CD4-positive, CD25-positive, alpha-beta regulatory T cell (primary cell): Measurements from ENCODE around the gene PMFBP1. TPM values are rescaled to one million over a fixed set of nuclear protein-coding genes. Genes with fewer than 3 reads are reported as not detected.

Source experiments
- ATAC-seq, 2 donors: fragments of 150-1000 bp; cut with Tn5 transposase; one replicate each; pipeline ENCODE4 v1.10.0; 2021; ENCODE audit warnings: low read depth in 2 of 2, moderate number of reproducible peaks in 2 of 2, moderate library complexity in 1 of 2
- DNase-seq, 3 donors: peaks; one replicate each; pipeline versions ENCODE4 v3.0.0 to v3.0.0-alpha.2; 2012 to 2022; ENCODE audit warnings: mixed read lengths in 1 of 3
- H3K27ac ChIP-seq: one replicate; pipeline ENCODE4 v1.7.0; 2013; ENCODE audit warnings: mild to moderate bottlenecking, low read length; ENCODE audit not compliant: insufficient read depth, poor library complexity, severe bottlenecking
- H3K27me3 ChIP-seq: one replicate; pipeline ENCODE4 v1.7.0; 2013; ENCODE audit warnings: low read length; ENCODE audit not compliant: control insufficient read depth, insufficient read depth
- H3K36me3 ChIP-seq: one replicate; pipeline ENCODE4 v1.7.0; 2013; ENCODE audit warnings: mild to moderate bottlenecking, low read length, moderate library complexity; ENCODE audit not compliant: control insufficient read depth, insufficient read depth
- H3K4me1 ChIP-seq: 2 replicates; pipeline ENCODE4 v1.7.0; 2013; ENCODE audit warnings: mild to moderate bottlenecking, low read length; ENCODE audit not compliant: insufficient read depth, control insufficient read depth, poor library complexity, severe bottlenecking
- H3K4me3 ChIP-seq: one replicate; pipeline ENCODE4 v1.7.0; 2013; ENCODE audit warnings: low read depth, mild to moderate bottlenecking, low read length, moderate library complexity
- H3K9me3 ChIP-seq, 2 experiments: 1 replicate in 1 of 2; 2 replicates in 1 of 2; pipeline ENCODE4 v1.7.0; 2013; ENCODE audit warnings: low read length in 2 of 2, mild to moderate bottlenecking in 1 of 2, moderate library complexity in 1 of 2; ENCODE audit not compliant: control insufficient read depth in 2 of 2
- H3K27ac Mint-ChIP-seq, 3 donors: one replicate each; pipeline ENCODE4 v1.8.0; 2020 to 2022; ENCODE audit warnings: mild to moderate bottlenecking in 3 of 3, mixed read lengths in 3 of 3, moderate library complexity in 2 of 3
- H3K27me3 Mint-ChIP-seq: one replicate; pipeline ENCODE4 v1.8.0; 2022; ENCODE audit warnings: mild to moderate bottlenecking, mixed read lengths
- H3K36me3 Mint-ChIP-seq: one replicate; pipeline ENCODE4 v1.8.0; 2020; ENCODE audit warnings: mixed read lengths
- H3K4me1 Mint-ChIP-seq, 4 donors: one replicate each; pipeline ENCODE4 v1.8.0; 2020 to 2022; ENCODE audit warnings: mixed read lengths in 4 of 4, mild to moderate bottlenecking in 1 of 4
- H3K4me3 Mint-ChIP-seq, 4 donors: one replicate each; pipeline ENCODE4 v1.8.0; 2020 to 2022; ENCODE audit warnings: mild to moderate bottlenecking in 4 of 4, mixed read lengths in 4 of 4, moderate library complexity in 3 of 4
- H3K9me3 Mint-ChIP-seq, 7 donors: one replicate each; pipeline ENCODE4 v1.8.0; 2020 to 2022; ENCODE audit warnings: mixed read lengths in 7 of 7, mild to moderate bottlenecking in 3 of 7, moderate library complexity in 2 of 7
- polyA plus RNA-seq, 4 donors: library from polyadenylated mRNA; unstranded; fragments of 300-500 nt; fragmentation: Illumina TruSeq; gene quantifications; one replicate each; pipeline ENCODE4 v1.2.3, GENCODE V29; 2021
- total RNA-seq: library from RNA; stranded (reverse); gene quantifications from one replicate; pipeline ENCODE4 v1.2.3, GENCODE V29; 2022

The PMFBP1 gene
- total and polyA plus RNA-seq, 5 donors from 2014 or later = 2.0 TPM; not detected in 4

DNA sequence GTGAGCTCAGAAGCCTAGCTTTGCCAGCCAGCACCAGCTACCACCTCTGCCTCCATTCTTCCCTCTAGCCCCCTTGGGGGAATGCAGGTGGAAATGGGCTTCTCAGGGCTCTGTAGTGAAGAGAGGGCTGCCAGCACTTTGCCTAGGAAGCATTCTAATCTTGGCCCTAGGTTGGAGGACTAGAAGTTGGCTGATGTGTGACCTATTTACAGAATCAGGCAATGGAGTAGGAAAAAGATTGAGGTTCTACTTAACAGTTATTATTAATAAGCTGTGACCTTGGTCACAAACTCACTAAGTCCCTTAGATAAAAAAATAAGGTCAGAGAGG is 58.4 kb downstream of the PMFBP1 start:
- H3K9me3 ChIP-seq = no peaks in the 10 kb centered on the region
- peaks cover 26% of the 10 kb centered on the region for H3K36me3 Mint-ChIP-seq
- no peaks in the 10 kb centered on the region for H3K4me1 ChIP-seq
- no peak overlapping the region for H3K27ac Mint-ChIP-seq
- no peak overlapping the region for H3K4me3 Mint-ChIP-seq
- H3K4me3 ChIP-seq = no peak overlapping the region
- peaks cover 0 to 2% (median 0%) of the 10 kb centered on the region in 7 donors for H3K9me3 Mint-ChIP-seq
- H3K36me3 ChIP-seq = peaks cover 45% of the 10 kb centered on the region
- H3K27me3 ChIP-seq = no peaks in the 10 kb centered on the region
- H3K4me1 Mint-ChIP-seq = no peaks in the 10 kb centered on the region
- H3K27me3 Mint-ChIP-seq = no peaks in the 10 kb centered on the region
- H3K27ac ChIP-seq = no peak overlapping the region
- ATAC-seq = no peak
- DNase-seq = no peak

DNA sequence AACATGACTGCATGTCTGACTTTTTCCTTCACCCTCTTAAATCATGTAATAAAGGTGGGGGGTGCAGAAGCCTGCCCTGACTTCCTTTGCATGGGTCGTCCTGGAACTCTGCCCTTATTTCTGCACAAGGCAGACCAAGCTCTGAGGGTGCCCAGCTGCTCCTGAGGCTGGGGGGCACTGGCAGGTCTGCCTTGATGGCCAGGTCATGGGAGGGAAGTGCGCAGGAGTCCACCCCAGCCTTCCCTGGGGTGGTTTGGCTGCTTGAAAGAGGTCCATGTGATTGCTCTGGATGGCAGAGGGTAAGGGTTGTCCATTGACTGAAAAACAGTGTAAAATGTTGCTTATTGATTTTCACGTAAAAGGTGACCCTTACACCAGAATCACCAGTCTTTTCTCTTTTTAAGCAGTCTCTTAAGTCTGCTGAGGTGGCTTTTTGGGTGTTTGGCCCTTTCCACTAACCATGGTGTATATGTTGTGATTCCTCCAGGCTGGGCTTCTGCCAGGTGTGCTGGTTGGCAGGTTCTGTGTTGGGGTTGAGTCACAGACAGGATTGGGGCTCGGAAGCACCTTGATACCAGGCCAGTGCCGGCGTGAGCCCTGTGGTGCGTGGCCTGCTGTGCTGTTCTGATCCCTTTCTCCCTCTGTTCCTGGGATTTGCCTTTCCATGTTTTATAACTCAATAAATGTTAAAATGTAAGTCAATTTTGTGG is 58.9 kb downstream of the PMFBP1 start:
- no peaks in the 10 kb centered on the region for H3K27me3 Mint-ChIP-seq
- Histone ChIP-seq H3K36me3 (peaks cover 50% of the 10 kb centered on the region), H3K4me3 (no peak overlapping the region), H3K27ac (no peak overlapping the region), H3K27me3 (no peaks in the 10 kb centered on the region), H3K9me3 (no peaks in the 10 kb centered on the region), H3K4me1 (no peaks in the 10 kb centered on the region)
- no peak overlapping the region for H3K4me3 Mint-ChIP-seq
- no peaks in the 10 kb centered on the region for H3K4me1 Mint-ChIP-seq
- DNase-seq (no peak), ATAC-seq (no peak)
- H3K36me3 Mint-ChIP-seq = peaks cover 32% of the 10 kb centered on the region
- peaks cover 0 to 2% (median 0%) of the 10 kb centered on the region in 7 donors for H3K9me3 Mint-ChIP-seq
- no peak overlapping the region for H3K27ac Mint-ChIP-seq

DNA sequence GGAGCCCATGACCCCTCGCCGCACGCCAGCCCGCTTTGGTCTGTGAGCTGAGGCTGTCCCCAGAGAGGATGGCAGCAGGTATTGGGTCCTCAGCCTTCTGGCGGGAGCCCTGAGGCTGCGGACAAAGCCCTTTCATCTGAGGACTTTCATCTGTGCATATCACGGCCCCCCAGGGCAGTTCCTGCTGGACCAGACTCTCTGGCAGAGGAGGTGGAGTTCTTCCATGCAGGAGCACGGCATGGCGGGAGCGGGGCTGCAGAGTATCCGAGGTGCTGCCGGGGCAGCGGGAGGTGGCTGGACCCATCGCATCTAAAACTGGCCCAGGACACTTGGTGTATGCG is 59.5 kb downstream of the PMFBP1 start:
- ATAC-seq (no peak), DNase-seq (no peak)
- no peaks in the 10 kb centered on the region for H3K4me1 Mint-ChIP-seq
- Histone ChIP-seq H3K4me3 (no peak overlapping the region), H3K27me3 (no peaks in the 10 kb centered on the region), H3K4me1 (no peaks in the 10 kb centered on the region), H3K36me3 (peaks cover 57% of the 10 kb centered on the region), H3K27ac (no peak overlapping the region), H3K9me3 (no peaks in the 10 kb centered on the region)
- no peaks in the 10 kb centered on the region for H3K27me3 Mint-ChIP-seq
- peaks cover 37% of the 10 kb centered on the region for H3K36me3 Mint-ChIP-seq
- H3K27ac Mint-ChIP-seq = no peak overlapping the region
- peaks cover 0 to 2% (median 0%) of the 10 kb centered on the region in 7 donors for H3K9me3 Mint-ChIP-seq
- no peak overlapping the region for H3K4me3 Mint-ChIP-seq

DNA sequence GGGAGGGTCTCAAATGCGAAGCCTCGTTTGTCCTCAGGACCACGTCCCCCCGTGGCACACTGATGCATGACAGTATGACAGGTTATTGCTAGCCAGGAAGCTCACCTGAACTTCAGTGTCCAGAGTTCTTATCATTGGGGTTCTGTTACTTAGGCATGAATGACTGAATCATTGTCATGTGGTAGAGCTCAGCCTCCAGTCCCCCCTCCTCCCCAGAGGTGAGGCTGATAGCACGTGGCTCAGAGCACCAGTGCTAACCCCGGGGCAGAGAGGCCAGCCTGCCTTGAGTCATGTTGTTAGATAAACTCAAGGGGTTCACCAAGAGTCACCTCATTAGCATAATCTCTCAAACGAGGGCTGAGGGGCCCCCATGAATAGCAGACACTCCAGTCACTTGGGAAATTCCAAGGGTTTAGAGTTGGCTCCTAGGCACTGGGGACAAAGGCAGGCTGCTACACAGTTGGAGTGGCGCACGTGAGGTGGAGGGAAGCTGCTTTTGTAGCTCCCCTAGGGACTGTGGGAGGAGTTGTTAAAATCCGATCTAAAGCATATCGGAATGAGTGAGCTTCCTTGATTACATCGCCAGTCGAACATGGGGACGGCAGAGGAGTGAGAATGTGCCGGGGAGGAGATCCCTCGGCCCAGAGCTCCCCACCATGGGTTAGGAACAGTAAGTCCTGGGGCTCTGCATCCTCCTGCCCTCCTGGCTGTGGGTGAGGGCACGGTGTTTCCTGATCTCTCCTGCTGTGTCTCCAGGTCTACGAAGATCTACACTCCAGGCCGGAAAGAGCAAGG is 60.1 kb downstream of the PMFBP1 start:
- Histone ChIP-seq H3K9me3 (no peaks in the 10 kb centered on the region), H3K27ac (no peak overlapping the region), H3K4me1 (no peaks in the 10 kb centered on the region), H3K4me3 (no peak overlapping the region), H3K27me3 (no peaks in the 10 kb centered on the region), H3K36me3 (peaks cover 62% of the 10 kb centered on the region)
- no peak overlapping the region for H3K27ac Mint-ChIP-seq
- peaks cover 0 to 2% (median 0%) of the 10 kb centered on the region in 7 donors for H3K9me3 Mint-ChIP-seq
- H3K4me1 Mint-ChIP-seq = no peaks in the 10 kb centered on the region
- DNase-seq (no peak), ATAC-seq (no peak)
- H3K36me3 Mint-ChIP-seq = peaks cover 42% of the 10 kb centered on the region
- no peaks in the 10 kb centered on the region for H3K27me3 Mint-ChIP-seq
- H3K4me3 Mint-ChIP-seq = no peak overlapping the region

DNA sequence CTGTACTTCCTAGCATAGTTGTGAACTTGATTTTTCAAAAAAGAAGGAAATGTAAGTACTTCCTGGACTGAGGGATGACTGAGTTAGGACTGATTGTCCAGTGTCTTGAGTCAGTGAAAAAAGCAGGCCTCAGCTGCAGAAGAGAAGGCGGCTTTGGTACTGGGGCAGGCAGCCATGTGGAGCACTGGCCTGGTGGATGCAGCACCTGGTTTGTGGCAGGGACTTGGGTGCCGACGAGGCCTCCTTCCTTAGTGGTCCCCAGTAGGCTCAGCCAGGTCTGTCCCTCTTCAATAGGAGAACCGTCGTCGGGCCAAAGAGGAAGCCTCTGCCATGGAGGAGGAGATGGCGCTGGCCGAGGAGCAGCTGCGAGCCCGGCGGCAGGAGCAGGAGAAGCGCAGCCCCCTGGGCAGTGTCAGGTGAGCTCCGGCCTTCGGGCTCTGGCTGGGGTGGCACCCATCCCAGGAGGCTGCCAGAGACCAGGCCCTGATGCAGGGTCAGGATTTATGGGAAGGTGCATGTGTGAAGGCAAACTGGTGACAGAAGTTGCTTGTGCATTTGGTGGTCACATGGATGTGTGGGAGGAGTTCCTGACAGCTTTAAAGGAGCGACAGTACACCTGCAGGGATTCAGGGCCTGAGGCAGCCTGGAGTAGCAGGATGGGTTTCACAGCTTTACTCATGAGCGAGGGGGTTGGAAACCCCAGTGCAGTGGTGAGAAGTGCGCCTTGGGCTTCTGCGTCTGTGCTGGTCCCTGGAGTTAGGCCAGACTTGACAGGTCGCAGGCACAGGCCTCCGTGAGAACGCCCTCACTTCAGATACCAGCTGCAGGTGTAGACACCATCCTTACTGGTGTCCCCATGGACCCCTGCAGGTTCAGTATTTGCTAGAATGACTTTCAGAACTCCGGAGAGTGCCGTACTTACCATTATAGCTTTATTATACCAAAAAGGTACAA is 61.0 kb downstream of the PMFBP1 start:
- no peak for DNase-seq
- peaks cover 47% of the 10 kb centered on the region for H3K36me3 Mint-ChIP-seq
- H3K4me1 Mint-ChIP-seq = no peaks in the 10 kb centered on the region
- H3K36me3 ChIP-seq = peaks cover 71% of the 10 kb centered on the region
- H3K27me3 Mint-ChIP-seq = no peaks in the 10 kb centered on the region
- H3K27ac ChIP-seq = no peak overlapping the region
- no peak overlapping the region for H3K27ac Mint-ChIP-seq
- no peak for ATAC-seq
- H3K4me3 ChIP-seq = no peak overlapping the region
- H3K9me3 Mint-ChIP-seq = peaks cover 0 to 2% (median 0%) of the 10 kb centered on the region in 7 donors
- H3K9me3 ChIP-seq = no peaks in the 10 kb centered on the region
- H3K4me1 ChIP-seq = no peaks in the 10 kb centered on the region
- no peaks in the 10 kb centered on the region for H3K27me3 ChIP-seq
- no peak overlapping the region for H3K4me3 Mint-ChIP-seq

DNA sequence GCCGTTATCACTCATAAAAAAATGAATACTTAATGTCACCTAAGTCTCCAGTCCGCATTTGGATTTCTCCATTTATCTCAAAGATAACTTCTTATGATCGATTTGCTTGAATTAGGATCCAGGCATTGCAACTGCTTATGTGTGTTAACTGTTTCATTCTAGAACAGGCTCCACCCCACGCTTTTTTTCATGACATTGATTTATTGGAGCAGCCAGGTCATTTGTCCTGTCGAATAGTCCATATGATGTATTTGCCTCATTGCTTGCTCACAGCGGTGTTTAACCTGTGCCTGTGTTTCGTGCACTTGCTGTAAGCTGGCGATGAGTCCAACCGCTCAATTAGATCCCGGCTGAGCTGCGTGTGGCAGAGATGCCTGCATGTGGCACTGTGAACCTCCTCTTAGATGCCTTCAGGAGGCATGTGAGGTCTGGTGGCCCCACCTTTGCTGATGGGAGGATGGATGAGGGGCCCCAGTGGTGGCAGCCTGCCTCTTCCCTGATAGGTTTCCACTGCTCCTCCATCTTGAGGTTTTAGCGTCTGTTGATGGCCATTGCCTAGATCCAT is 61.9 kb downstream of the PMFBP1 start:
- ATAC-seq (no peak), DNase-seq (no peak)
- Mint-ChIP-seq H3K4me1 (no peaks in the 10 kb centered on the region), H3K27me3 (no peaks in the 10 kb centered on the region), H3K27ac (no peak overlapping the region), H3K4me3 (no peak overlapping the region), H3K36me3 (peaks cover 54% of the 10 kb centered on the region), H3K9me3 (peaks cover 0 to 2% (median 0%) of the 10 kb centered on the region in 7 donors)
- Histone ChIP-seq H3K36me3 (peaks cover 80% of the 10 kb centered on the region), H3K4me3 (no peak overlapping the region), H3K27me3 (no peaks in the 10 kb centered on the region), H3K27ac (no peak overlapping the region), H3K9me3 (no peaks in the 10 kb centered on the region), H3K4me1 (no peaks in the 10 kb centered on the region)

DNA sequence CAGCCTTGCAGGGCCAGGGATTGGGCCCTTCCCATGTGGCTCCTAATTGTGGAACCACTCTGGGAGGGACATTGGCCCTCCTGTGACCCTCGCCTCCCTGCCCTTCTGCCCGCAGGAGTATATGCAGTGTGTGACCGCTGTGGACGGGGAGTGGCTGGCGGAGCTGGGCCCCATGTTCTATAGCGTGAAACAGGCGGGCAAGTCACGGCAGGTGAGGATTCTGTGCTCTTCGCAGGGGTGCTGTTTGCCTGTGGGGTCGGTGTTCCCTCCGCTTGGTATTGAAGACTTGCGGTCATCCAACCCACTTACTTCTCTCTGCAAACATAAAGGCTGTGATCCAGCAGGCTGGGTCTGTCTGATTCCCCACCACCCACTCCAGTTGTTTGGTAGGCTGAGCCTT is 62.7 kb downstream of the PMFBP1 start:
- no peaks in the 10 kb centered on the region for H3K9me3 ChIP-seq
- no peaks in the 10 kb centered on the region for H3K27me3 ChIP-seq
- peaks cover 54% of the 10 kb centered on the region for H3K36me3 Mint-ChIP-seq
- peaks cover 87% of the 10 kb centered on the region for H3K36me3 ChIP-seq
- no peak overlapping the region for H3K27ac Mint-ChIP-seq
- no peaks in the 10 kb centered on the region for H3K4me1 Mint-ChIP-seq
- no peaks in the 10 kb centered on the region for H3K4me1 ChIP-seq
- no peak overlapping the region for H3K27ac ChIP-seq
- DNase-seq = no peak
- no peaks in the 10 kb centered on the region for H3K27me3 Mint-ChIP-seq
- H3K4me3 Mint-ChIP-seq = no peak overlapping the region
- H3K9me3 Mint-ChIP-seq = peaks cover 0 to 2% (median 0%) of the 10 kb centered on the region in 7 donors
- no peak for ATAC-seq
- H3K4me3 ChIP-seq = no peak overlapping the region
